Caco-2 (cell line): ENCODE results near the gene CPEB4. TPM values are rescaled to one million over a fixed set of nuclear protein-coding genes. Genes with fewer than 3 reads are reported as not detected.

ENCODE experiments used
- BruUV-seq: library from RNA; stranded (reverse); fragments of 400-500 nt; replicated peaks from 2 replicates; lab custom pipeline; 2021; lab: Mats Ljungman, UMichigan
- CTCF ChIA-PET: fragments of 300-600 bp; sonication (Branson Sonifier 250); formaldehyde crosslinking; loops from one replicate; lab custom pipeline; 2022; ENCODE audit warnings: antibody characterized with exemption; lab: Charles Lee
- POLR2A ChIA-PET: fragments of 300-600 bp; sonication (Branson Sonifier 250); formaldehyde crosslinking; loops from one replicate; lab custom pipeline; 2022; ENCODE audit warnings: antibody characterized with exemption; lab: Charles Lee
- DNase-seq, 2 experiments: peaks; one replicate each; pipeline versions ENCODE4 v3.0.0 to v3.0.0-alpha.2; 2020 to 2022
- H3K27me3 ChIP-seq: replicated peaks from 2 replicates; pipeline ENCODE4 v1.6.0; 2011; ENCODE audit warnings: low read length; ENCODE audit not compliant: control insufficient read depth, insufficient read depth
- H3K36me3 ChIP-seq: 2 replicates; pipeline ENCODE4 v1.5.1; 2011; ENCODE audit warnings: low read length; ENCODE audit not compliant: control insufficient read depth, insufficient read depth
- H3K4me1 ChIP-seq: fragments of 250-450 bp; sonication (Bioruptor Pico); 2 replicates; pipeline ENCODE4 v1.5.1; 2020; ENCODE audit warnings: mild to moderate bottlenecking
- H3K4me3 ChIP-seq: 2 replicates; pipeline ENCODE4 v1.5.1; 2011; ENCODE audit warnings: low read depth, mild to moderate bottlenecking, control low read depth, low read length
- H3K9me3 ChIP-seq: fragments of 250-450 bp; sonication (Bioruptor Pico); 2 replicates; pipeline ENCODE4 v1.5.1; 2020; ENCODE audit warnings: mild to moderate bottlenecking, moderate library complexity
- H3K27ac Mint-ChIP-seq: one replicate; pipeline ENCODE4 v1.8.0; 2022; ENCODE audit warnings: mixed read lengths; ENCODE audit not compliant: unreplicated experiment
- H3K27me3 Mint-ChIP-seq: one replicate; pipeline ENCODE4 v1.8.0; 2022; ENCODE audit warnings: mixed read lengths; ENCODE audit not compliant: insufficient read depth, unreplicated experiment
- H3K36me3 Mint-ChIP-seq: one replicate; pipeline ENCODE4 v1.8.0; 2022; ENCODE audit warnings: mild to moderate bottlenecking, mixed read lengths; ENCODE audit not compliant: insufficient read depth, unreplicated experiment
- H3K4me1 Mint-ChIP-seq: one replicate; pipeline ENCODE4 v1.8.0; 2022; ENCODE audit warnings: low read depth, mixed read lengths; ENCODE audit not compliant: unreplicated experiment
- H3K4me3 Mint-ChIP-seq: one replicate; pipeline ENCODE4 v1.8.0; 2022; ENCODE audit warnings: mild to moderate bottlenecking, moderate library complexity, mixed read lengths; ENCODE audit not compliant: unreplicated experiment
- H3K9me3 Mint-ChIP-seq: one replicate; pipeline ENCODE4 v1.8.0; 2022; ENCODE audit warnings: mixed read lengths; ENCODE audit not compliant: unreplicated experiment
- CTCF ChIP-seq, 2 experiments: fragments of 200-600 bp in 1 of 2; IDR thresholded peaks; 1 replicate in 1 of 2; 2 replicates in 1 of 2; pipeline versions ENCODE4 v1.5.1 to v1.8.0; 2011 to 2022; ENCODE audit warnings: antibody characterized with exemption in 1 of 2, control low read depth in 1 of 2, inconsistent platforms in 1 of 2, low read depth in 1 of 2, low read length in 1 of 2, mild to moderate bottlenecking in 1 of 2, moderate library complexity in 1 of 2; ENCODE audit not compliant: insufficient read depth in 1 of 2, severe bottlenecking in 1 of 2, unreplicated experiment in 1 of 2
- intact Hi-C: fragments of 100-400 bp; cut with micrococcal nuclease; formaldehyde crosslinking; loops from one replicate; pipeline ENCODE4 v1.10.0; 2022; ENCODE audit not compliant: unreplicated experiment
- total RNA-seq: library from RNA; stranded (reverse); gene quantifications from 2 replicates; pipeline ENCODE4 v1.2.3, GENCODE V29; 2022

CPEB4 gene
- total RNA-seq, 1 experiment from 2014 or later, result 25.1 TPM

- no peaks in the 10 kb centered on the region for H3K36me3 Mint-ChIP-seq
- Histone ChIP-seq H3K27me3 (no peaks in the 10 kb centered on the region), H3K36me3 (no peaks in the 10 kb centered on the region), H3K9me3 (no peaks in the 10 kb centered on the region), H3K4me1 (peaks cover 14% of the 10 kb centered on the region), H3K4me3 (no peak overlapping the region)
- H3K4me1 Mint-ChIP-seq, result peaks cover 30% of the 10 kb centered on the region
- H3K4me3 Mint-ChIP-seq, result no peak overlapping the region
- TF ChIP-seq CTCF (IDR thresholded peaks at IDR 0.05; ENCODE audit: insufficient read depth in 1 of 2, low read depth in 1 of 2, low read length in 1 of 2, severe bottlenecking in 1 of 2, unreplicated experiment in 1 of 2), result no peak
- BruUV-seq, result no TSS peak
- intact Hi-C loops, result no loop called here
- ChIA-PET POLR2A (no interaction called here), CTCF (interaction anchor here (0.5 kb wide), 1 partner anchor 51 kb away, joined by 3 read pairs; no protein-coding TSS in a partner anchor)
- DNase-seq, result no peak
- no peaks in the 10 kb centered on the region for H3K27me3 Mint-ChIP-seq
- H3K27ac Mint-ChIP-seq, result no peak overlapping the region
- peaks cover 10% of the 10 kb centered on the region for H3K9me3 Mint-ChIP-seq
Measured at GRCh38 chr5:173880306-173880985, 7.7 kb upstream of the CPEB4 start.

DNA sequence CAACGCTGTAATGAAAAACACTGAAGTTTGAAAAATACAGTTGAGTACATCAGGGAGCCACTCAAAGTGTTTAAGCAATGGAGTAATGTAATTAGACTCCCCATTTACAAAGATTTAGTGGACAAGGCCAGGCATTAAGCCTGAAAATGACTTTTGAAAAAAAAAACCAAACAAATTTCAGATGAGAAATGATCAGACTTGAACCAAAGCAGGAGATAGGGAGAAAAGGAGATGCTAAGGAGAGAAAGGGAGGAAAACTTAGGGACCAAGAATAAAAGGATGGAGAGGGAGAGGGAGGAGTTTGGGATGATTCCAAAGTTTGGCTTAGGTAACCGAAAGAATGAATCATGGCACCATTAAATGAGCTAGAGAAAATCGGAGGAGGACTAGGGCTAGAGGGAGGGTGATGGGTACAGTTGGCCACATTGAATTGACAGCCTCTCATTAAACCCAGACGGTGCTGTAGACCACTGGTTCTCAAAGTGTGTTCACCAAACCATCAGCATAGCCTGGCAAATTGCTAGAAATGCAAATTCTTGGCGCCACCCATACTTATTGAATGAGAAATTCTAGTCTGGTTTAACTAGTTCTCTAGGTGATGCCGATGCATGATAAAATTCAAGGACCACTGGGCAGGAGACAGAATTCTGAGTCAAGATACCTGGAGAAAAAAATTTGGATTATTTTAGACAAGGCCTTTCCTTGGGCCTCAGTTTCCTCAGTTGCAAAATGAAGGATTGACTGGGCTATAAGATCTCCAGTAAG, 6.2 kb upstream of the CPEB4 start:
- intact Hi-C loops, result no loop called here
- no peaks in the 10 kb centered on the region for H3K36me3 Mint-ChIP-seq
- ChIA-PET CTCF (interaction anchor here (0.8 kb wide), 1 partner anchor 840 kb away, joined by 6 read pairs; no protein-coding TSS in a partner anchor), POLR2A (no interaction called here)
- peaks cover 26% of the 10 kb centered on the region for H3K4me1 ChIP-seq
- BruUV-seq, result no TSS peak
- no peaks in the 10 kb centered on the region for H3K27me3 Mint-ChIP-seq
- peaks cover 44% of the 10 kb centered on the region for H3K4me1 Mint-ChIP-seq
- H3K9me3 Mint-ChIP-seq, result peaks cover 10% of the 10 kb centered on the region
- no peak overlapping the region for H3K27ac Mint-ChIP-seq
- H3K4me3 Mint-ChIP-seq, result no peak overlapping the region
- no peaks in the 10 kb centered on the region for H3K36me3 ChIP-seq
- no peak overlapping the region for H3K4me3 ChIP-seq
- no peak for DNase-seq
- TF ChIP-seq CTCF (IDR thresholded peaks at IDR 0.05; ENCODE audit: insufficient read depth in 1 of 2, low read depth in 1 of 2, low read length in 1 of 2, severe bottlenecking in 1 of 2, unreplicated experiment in 1 of 2), result no peak
- H3K27me3 ChIP-seq, result no peaks in the 10 kb centered on the region
- H3K9me3 ChIP-seq, result no peaks in the 10 kb centered on the region

DNA sequence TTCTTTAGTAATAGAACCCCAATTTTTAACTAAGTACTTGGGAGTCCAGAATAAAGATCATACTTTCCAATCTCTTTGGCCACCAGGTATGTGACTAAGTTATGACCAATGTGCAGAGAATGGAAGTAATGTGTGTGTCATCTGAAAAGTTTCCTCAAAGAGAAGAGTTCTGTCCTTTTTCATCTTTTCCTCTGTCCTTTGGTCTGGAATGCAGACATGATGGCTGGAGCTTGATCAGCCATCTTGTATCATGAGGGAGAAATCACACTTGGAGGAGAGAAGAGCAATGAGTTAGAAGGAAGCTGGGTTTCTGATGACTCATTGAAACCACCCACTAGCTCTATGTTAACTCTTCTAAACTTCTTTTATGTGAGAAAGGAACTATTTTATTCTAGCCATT, 5.5 kb upstream of the CPEB4 start:
- ChIA-PET CTCF (no interaction called here), POLR2A (no interaction called here)
- peaks cover 26% of the 10 kb centered on the region for H3K4me1 ChIP-seq
- intact Hi-C loops, result no loop called here
- no peaks in the 10 kb centered on the region for H3K36me3 ChIP-seq
- H3K9me3 Mint-ChIP-seq, result peaks cover 10% of the 10 kb centered on the region
- peaks cover 49% of the 10 kb centered on the region for H3K4me1 Mint-ChIP-seq
- H3K9me3 ChIP-seq, result no peaks in the 10 kb centered on the region
- TF ChIP-seq CTCF (IDR thresholded peaks at IDR 0.05; ENCODE audit: insufficient read depth in 1 of 2, low read depth in 1 of 2, low read length in 1 of 2, severe bottlenecking in 1 of 2, unreplicated experiment in 1 of 2), result no peak
- no peak for DNase-seq
- H3K27me3 ChIP-seq, result no peaks in the 10 kb centered on the region
- BruUV-seq, result no TSS peak
- H3K27ac Mint-ChIP-seq, result no peak overlapping the region
- no peaks in the 10 kb centered on the region for H3K36me3 Mint-ChIP-seq
- H3K4me3 Mint-ChIP-seq, result no peak overlapping the region
- no peak overlapping the region for H3K4me3 ChIP-seq
- H3K27me3 Mint-ChIP-seq, result no peaks in the 10 kb centered on the region
